T1000 (cell line): ENCODE results near the gene ATP2B3.
A peak's percentile ranks its signal among the peaks of the same experiment; 100 is the strongest.

Experiments used
- DNase-seq: peaks from one replicate; lab custom pipeline; 2025; ENCODE audit warnings: mixed read lengths; lab: John Stamatoyannopoulos, UW

ATP2B3 gene

DNA sequence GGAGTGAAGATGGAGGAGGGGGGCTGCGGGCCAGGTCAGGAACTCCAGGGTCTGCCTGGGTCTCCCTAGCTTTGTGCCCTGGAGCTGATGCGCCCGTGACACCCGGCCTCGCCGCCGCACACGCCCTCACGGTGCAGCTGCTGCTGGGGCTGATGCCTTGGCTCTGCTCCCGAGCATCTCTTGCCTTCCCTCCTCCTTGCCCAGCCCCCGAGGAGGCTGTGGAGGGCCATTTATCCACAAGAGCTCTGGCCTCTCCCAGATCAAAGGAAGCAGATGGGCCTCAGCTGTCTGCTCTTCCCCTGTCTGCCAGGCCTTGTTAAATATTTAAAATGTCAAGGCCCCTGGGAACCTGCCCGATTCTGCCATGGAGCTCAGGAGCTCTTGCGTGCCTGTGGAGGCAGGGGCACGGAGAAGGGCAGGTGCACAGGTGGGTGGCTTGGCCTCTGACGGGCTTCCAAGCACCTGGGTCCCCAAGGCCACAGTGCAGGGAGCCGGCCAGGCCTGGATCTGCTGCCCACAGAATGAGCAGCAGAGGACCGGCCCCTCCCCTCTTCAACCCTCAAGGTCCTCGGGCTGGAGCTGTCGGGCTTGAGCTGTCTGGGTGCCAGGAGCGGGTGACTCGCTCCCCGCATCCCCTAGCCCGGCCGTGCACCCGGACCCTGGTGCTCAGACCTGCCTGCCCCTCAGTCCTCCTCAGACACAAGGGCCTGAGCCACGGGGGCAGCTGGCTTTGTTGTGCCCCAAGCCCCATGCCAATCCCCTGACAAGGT lies 20.3 kb downstream of the ATP2B3 start:
- no peak for DNase-seq

DNA sequence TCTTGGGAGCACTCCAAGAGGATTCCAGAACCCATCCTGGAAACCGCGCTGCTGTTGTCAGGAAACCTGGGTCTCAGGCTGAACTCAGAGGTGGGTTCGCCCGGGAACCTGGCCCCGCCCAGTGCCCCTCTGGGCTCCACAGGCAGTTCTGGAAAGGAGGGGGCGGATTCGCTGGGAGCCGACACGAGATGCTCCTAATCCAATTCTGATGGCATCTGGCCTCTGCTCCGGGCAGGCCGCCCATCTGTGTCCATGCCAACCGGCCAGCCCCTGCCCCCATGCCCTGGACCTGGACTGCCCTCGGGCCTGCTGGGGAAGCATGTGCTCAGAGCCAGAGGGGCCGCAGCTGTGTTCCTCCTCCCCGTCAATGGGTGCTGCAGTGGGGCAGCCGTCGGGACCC lies 21.0 kb downstream of the ATP2B3 start:
- no peak for DNase-seq

DNA sequence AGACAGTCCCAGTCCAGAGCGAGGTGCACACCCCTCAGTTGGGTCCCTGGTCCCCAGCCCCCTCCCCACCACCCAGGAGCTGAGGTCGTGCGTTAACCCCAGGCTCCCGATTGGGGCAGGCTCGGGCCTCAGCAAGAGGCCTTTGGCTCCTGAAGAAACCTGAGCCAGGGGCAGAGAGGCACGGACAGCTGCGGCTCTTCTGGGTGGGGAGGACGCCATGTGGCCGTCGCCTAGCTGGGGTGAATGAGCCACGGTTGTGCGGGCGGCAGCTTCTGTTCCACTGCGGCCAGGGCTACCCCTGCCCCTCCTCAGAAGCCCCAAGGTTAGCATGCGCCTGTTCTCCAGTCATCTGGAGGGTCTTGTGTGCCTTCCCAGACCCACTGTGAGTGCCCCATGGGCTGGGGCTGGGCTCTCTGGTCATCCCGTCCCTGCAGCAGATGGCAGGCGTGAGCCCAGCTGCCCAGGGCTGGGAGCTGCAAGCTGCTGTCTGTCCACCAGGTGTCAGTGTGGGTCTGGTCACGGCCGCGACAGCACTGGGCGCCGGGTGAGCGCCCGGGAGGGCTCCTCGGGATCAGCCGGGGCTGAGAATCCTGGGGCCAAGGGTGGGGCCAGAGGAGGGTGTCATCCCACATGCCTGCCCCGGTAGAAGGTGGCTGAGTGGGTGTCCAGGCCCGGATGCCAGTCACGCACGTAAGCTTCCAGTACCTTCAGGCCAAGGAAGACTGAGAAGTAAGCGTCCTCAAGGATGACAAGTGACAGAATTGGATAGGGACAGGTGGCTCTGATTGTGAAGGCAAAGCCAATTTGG lies 21.9 kb downstream of the ATP2B3 start:
- peak; percentile 3 for DNase-seq

DNA sequence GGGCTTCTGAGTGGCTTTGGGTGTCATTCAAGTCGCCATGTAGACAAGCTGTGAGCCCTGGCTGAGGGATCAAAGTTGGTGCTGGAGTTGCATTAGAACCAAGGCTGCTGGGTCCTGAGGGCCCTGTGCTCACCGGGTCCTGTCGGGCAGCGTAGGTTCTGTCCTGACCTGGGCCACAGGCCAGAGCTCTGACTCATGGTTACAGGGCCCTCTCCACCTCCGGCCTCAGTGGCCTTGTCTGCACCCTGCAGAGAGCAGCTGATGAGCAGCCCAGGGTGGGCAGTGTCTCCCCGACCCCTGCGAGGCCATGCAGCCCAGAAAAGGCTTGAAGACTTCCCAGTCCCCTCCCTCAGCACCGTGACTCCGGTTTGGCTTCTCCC lies 22.5 kb downstream of the ATP2B3 start:
- DNase-seq, result no peak

DNA sequence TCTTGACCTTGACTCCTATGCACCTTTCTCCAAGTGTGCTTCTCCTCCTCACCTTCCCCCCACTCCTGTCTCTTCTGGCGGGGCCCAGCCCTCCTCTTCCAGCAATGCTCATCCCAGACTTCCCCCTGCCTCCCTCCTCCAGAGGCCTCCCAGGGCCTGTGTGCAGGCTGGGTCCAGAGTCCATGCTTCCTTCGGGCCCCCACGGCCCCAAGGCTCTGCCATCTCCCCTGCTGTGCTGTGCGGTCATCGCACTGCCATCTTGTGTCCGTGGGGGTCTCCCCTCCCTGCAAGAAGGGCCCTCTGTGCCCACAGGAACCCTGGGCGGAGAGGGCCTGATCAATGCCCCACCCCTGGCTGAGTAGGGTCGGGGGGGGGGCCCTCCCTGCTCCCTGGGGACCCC lies 27.3 kb downstream of the ATP2B3 start:
- DNase-seq, result no peak

DNA sequence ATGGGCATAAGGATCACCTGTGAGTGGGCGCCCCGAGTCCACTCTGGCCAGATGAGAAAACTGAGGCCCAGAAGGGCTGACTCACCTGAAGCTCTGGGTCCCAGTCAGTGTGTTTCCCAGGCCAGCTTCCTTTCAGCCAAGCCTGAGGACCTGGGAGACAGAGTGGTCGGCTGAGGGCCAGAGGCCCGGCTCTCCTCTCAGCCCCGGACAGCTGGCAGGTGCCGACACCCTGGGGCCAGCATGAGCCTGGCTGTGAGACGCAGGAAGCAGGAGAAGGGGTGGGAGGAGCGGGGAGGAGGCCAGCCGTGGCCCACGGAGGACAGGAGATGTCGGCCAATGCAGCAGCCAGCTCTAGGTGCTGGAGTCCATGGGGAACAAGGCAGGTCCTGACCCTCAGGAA lies 28.9 kb downstream of the ATP2B3 start:
- DNase-seq, result no peak

DNA sequence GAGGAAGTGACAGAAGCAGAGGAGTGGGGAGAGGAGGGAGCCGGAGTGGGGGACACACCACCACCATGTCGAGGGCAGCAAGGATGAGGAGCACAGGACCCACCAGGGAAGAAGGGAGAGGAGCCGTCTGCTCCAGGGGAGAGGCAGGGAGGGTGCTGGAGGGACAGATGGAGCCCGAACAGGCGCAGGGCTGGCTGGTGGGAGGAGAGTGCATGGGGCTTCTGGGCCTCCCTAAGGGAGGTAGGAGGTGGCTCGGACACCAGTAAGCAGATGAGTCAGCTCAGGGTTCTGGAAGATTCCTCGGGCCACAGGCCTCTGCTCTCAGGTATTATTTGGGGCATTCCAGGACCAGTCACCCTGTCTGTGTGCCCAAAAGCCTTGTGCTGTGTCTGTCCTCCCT lies 29.8 kb downstream of the ATP2B3 start:
- DNase-seq, result no peak

DNA sequence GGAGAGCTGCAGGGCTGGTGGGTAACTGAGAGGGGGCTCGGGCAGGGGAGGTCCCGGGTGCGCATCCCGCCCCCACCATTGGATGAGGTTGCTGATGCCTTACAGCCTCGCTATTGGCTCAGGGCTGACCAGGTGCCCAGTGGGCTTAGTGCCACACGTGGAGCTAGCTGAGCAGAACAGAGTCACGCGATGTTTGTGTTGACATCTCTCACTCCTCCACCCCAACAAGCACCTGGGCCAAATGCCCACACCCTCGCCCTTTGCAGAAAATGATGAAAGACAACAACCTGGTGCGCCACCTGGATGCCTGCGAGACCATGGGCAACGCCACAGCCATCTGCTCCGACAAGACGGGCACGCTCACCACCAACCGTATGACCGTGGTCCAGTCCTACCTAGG lies 31.8 kb downstream of the ATP2B3 start:
- no peak for DNase-seq

DNA sequence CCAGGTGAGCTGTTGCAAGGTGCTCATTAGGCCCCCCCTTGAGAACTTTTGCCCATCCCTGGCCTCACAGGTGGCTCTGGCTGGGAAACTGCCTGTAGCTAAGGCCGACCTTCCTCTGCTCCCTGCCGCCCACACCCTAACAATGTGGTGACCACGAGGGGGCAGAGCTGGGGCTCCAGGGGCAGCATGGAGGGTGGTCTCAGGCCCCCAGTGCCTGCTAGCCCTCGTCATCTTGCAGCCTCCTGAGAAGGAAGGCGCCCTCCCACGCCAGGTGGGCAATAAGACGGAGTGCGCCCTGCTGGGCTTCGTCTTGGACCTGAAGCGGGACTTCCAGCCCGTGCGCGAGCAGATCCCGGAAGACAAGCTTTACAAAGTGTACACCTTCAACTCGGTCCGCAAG lies 32.4 kb downstream of the ATP2B3 start:
- no peak for DNase-seq

DNA sequence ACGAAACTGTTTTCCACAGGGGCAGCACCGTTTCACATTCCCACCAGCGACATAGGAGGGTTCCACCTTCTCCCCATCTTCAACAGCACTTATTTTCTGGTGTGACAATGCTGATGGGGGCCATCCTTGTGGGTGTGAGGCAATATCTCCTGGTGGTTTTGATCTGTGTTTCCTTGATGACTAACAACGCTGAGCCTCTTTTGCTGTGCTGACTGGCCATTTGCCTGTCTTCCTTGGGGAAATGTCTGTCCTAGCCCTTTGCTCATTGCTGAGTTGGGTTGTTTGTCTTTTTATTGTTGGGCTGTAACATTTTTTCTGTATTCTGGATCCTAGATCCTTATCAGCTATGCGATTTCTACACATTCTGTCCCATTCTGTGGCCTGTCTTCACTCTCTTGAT lies 33.7 kb downstream of the ATP2B3 start:
- DNase-seq, result no peak

DNA sequence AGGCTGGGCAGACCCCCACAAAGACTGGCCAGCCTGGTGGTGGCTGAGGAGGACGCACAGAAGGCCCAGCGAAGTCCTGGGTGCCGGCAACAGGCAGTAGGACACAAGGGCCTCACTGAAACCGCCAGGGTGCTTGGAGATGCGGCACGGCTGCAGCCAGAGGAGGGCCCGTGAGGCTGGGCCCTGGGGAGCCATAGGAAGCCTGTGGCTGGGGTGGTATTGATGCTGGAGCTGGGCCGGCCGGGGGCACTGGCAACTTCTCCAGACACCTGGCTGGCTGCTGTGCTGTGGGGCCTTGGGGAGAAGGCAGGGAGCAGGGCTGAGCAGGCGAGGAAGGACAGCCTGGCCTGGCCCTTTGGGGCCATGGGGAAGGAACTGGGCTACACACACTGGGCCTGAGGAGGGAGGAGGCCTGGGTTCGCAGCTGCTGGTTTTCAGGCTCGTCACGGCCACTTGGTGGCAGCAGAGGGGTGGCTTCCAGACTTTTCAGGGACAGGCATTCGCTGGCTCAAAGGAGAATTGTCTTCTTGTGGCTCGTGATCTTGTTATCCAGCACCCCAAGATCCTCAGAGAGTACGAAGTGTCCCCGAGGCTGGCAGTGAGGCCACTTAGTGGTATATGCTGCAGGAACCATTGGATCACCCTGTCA lies 37.2 kb downstream of the ATP2B3 start:
- DNase-seq, result peak; percentile 1

DNA sequence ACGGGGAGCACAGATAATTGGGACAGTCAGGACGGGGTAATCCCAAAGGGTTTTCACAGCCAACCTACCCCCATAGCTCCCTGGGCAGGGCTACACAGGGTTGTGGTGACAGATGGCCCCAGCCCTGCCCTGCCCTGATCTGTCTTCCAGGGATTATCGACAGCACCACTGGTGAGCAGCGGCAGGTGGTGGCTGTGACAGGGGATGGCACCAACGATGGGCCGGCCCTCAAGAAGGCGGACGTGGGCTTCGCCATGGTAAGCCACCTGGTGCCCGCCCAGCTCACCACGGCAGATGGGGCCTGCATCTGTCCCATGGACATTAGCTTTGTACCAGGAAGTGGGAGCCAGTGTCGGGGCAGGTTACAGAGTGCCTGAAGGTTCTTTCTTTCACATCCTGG lies 39.3 kb downstream of the ATP2B3 start:
- no peak for DNase-seq

DNA sequence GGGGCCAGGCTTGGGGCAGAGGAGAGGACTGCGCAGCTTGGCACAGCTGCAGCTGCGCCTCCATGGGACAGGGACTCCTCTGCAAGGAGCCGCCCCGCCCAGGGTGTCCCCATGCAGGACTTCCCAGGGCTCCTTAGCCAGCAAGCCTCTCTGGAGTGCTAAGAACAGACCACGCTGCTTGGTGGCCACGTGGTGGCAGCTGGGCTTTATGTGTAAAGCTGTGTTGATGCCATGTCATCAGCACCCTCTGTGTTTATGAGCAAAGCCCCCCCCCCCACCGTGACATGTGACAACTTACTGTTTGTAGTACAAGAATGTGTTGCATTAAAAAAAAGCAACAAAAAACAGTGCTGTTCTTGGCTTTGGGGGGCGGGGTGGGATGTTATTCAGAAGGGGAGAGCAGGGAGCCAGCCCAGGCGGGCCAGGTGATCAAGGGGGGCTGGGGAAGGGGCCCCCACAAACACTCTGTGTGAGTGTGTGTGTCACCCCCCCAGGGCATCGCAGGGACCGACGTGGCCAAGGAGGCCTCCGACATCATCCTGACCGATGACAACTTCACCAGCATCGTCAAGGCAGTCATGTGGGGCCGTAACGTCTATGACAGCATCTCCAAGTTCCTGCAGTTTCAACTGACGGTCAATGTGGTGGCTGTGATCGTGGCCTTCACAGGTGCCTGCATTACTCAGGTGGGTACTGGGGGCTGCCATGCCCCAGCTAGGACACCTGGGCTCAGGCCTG lies 40.3 kb downstream of the ATP2B3 start:
- no peak for DNase-seq

DNA sequence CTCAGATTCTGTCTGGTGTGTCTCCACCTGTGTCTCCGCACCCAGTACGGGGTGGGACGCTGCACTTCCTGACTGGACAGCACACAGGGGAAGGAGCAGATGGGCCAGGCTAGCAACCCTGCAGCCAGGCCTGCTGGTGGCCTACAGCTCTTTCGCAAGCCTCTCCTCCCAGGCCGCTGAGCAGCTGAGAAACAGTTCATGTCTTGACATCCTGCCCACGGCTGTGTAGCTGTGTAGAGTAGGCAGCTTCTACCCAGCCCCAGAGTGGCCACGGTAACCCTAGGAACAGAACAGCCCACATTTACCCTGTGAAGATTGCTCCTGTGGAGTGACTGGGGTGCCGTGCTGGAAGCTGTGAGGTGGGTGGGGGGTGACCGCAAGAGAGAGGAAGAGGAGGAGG lies 42.6 kb downstream of the ATP2B3 start:
- DNase-seq, result no peak

DNA sequence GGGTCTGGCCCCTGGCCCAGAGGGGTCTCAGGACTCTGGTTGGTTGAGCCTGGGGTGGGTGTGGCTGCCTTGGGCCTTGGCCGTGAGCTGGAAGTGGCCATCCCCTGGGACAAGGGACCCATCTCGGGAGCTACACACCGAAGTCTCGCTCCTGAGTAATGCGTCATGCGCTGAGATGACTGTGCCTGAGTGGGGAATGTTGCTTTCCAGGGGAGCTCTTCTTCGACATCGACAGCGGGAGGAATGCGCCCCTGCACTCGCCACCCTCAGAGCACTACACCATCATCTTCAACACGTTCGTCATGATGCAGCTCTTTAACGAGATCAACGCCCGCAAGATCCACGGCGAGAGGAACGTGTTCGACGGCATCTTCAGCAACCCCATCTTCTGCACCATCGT lies 43.0 kb downstream of the ATP2B3 start:
- no peak for DNase-seq

DNA sequence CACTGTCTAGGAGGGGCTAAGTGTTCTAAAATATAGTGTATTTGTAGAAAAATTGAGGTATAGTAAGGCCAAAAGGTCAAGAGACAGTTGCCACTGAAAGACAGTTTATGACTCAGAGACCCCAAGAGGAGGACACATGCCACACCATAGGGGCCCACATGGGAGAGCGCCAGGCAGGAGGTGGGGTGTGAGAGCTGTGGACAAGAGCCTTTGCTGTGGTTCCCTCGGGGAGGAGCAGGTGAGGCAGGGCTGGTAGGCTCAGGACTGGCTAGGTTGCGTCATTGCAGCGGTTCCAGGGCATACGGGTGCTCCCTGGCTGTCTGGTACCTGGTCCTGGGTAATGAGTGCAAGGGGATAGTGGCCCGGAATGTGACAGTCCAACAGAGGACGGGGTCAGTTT lies 43.9 kb downstream of the ATP2B3 start:
- DNase-seq, result no peak

DNA sequence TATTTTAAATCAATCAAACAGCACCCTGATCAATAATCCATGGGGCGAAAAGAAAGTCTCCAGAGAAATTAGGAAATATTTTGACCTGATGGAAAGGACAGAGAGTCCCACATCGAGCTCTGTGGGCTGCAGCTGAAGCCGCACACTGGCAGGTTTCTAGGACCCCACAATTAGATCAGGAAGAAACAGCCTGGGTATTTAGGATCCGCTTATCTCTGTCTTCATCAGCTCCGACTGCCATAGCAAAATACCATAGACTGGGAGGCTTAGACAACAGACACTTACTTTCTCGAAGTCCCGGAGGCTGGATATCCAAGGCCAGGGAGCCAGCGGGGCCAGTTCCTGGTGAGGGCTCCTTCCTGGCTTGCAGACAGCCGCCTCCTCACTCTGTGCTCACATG lies 45.1 kb downstream of the ATP2B3 start:
- DNase-seq, result no peak

DNA sequence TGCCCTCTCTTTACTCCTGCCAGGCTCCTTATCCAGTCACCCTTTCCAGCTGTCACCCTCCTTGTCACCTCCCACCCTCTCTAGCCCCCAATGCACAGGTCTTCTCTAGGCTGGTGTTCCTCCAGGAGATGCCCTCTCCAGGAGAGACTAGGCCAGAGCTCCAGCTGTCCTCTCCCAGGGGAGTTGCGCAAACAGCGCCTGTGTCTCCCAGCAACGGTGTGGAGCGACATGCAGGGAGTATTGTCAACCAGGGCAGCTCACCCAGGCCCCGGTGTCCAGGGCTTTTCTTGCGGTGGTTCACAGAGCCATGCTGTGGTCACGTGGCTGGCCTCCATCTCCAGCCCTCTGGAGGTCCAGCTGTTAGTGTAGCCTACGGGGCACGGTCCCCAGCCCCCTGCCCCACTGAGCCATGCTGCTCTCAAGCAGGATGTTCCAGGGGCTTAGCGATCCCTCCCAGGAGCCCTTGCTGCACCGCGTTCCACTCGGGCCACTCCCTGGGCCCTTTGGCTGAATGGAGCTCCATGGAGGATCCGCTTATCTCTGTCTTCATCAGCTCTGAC lies 46.7 kb downstream of the ATP2B3 start:
- DNase-seq, result no peak

DNA sequence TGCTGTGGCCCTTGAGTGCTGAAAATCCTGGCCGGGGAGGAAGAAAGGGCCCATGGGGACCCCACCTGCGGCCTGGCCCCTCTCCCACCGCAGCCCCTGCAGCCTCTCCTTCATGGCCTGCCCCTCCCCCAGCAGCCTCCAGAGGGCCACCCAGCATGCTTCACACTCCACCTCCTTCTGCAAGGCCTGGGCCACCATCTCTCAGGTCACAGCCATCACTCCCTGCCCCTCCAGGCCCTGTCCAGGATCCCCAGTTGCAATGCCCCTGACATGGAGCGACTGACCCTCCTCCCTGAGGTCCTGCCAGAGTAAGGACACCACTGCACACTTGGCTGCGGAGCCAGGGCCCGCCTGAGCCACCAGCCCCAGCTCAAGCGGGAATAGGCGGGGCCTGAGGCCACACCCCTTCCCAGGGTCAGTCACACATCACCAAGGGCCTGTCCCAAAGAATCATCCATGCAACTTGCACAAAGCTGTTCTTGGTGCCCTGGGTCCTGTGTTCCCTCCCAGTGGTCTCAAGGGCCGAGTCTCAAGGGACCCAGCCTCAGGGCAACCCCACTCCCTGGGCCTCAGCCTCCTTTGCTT lies 48.6 kb downstream of the ATP2B3 start:
- DNase-seq, result no peak

DNA sequence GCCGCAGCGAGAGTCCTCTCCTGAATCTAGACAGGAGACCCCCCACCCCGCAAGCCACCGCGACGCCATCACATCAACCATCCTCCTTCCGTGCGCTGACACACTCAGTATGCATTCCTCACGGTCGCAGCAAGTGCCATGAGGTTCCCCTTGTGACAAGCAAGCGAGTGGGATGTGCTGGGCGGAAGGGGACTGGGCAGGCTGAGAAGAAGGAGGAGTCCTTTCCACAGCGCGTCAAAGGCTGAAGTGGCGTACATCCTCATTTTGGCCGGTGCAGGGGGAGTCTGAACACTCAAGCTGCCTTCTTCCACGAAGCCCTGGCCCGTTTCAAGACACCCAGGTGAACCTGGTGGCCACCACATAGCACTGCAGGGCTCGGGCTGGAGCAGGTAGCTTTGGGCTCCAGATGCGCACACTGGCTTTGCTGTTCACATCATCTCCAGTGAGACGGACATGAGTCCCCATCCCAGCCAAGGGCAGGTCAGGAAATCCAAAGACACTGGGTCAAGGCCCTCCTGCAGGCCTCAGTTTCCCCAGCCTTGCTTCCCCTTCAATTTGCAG lies 51.1 kb downstream of the ATP2B3 start:
- DNase-seq, result no peak

DNA sequence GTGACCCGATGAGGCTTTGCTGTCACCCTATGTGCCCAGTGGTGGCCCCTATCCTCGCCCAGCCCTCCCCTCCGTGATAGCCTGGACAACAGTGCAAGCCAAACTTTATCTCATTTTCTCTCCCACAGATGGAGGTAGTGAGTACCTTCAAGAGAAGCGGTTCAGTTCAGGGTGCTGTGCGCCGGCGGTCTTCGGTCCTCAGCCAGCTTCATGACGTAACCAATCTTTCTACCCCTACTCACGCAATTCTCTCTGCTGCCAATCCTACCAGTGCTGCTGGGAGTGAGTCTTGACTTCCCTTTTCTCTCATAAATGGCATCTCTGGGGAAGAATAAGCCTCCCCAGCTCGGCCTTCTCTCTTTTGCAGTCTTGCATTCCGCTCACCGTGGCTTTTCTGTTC lies 52.0 kb downstream of the ATP2B3 start:
- no peak for DNase-seq
